Heart right ventricle (tissue), 16 donors: Measurements from ENCODE around the gene FAM3A. TPM values are rescaled to one million over a fixed set of nuclear protein-coding genes. Genes with fewer than 3 reads are reported as not detected.

Experiments
- ATAC-seq, 8 donors: fragments of 200-7000 bp; cut with Tn5 transposase; one replicate each; pipeline ENCODE4 v1.9.1; 2020; ENCODE audit warnings: mild to moderate bottlenecking in 8 of 8, moderate library complexity in 8 of 8, moderate number of reproducible peaks in 1 of 8
- DNase-seq, 2 donors: peaks; one replicate each; pipeline ENCODE4 v3.0.0-alpha.2; 2020
- H3K27ac ChIP-seq, 10 donors: fragments of 200-600 bp; sonication (generic) in 2 of 10; one replicate each; pipeline versions ENCODE4 v1.5.0 to v1.8.0; 2020 to 2022; ENCODE audit warnings: mild to moderate bottlenecking in 3 of 10
- H3K27me3 ChIP-seq, 7 donors: fragments of 200-600 bp; one replicate each; pipeline ENCODE4 v1.8.0; 2021 to 2022; ENCODE audit warnings: mild to moderate bottlenecking in 2 of 7
- H3K36me3 ChIP-seq, 9 donors: fragments of 200-600 bp; sonication (generic) in 1 of 9; one replicate each; pipeline versions ENCODE4 v1.5.0 to v1.8.0; 2020 to 2022; ENCODE audit warnings: mild to moderate bottlenecking in 2 of 9
- H3K4me1 ChIP-seq, 9 donors: fragments of 200-600 bp; sonication (generic) in 1 of 9; one replicate each; pipeline versions ENCODE4 v1.5.0 to v1.8.0; 2020 to 2022; ENCODE audit warnings: mild to moderate bottlenecking in 4 of 9
- H3K4me3 ChIP-seq, 10 donors: fragments of 200-600 bp; sonication (generic) in 2 of 10; one replicate each; pipeline versions ENCODE4 v1.5.0 to v1.8.0; 2020 to 2022; ENCODE audit warnings: mild to moderate bottlenecking in 7 of 10, moderate library complexity in 2 of 10
- H3K9me3 ChIP-seq, 11 donors: fragments of 200-600 bp in 10 of 11; sonication (generic) in 2 of 11; one replicate each; pipeline versions ENCODE4 v1.5.0 to v1.8.0; 2013 to 2022; ENCODE audit warnings: mild to moderate bottlenecking in 2 of 11, control low read depth in 1 of 11, moderate library complexity in 1 of 11
- WGBS, 2 donors: extraction: QIAGEN DNeasy Blood & Tissue Kit; methylation state at CpG; one replicate each; pipeline ENCODE4 v1.1.7; 2013; ENCODE audit warnings: inconsistent platforms in 1 of 2; 5-methylcytosine and 5-hydroxymethylcytosine counted together
- intact Hi-C, 10 donors: fragments of 100-400 bp; cut with DNase I; formaldehyde crosslinking; loops; one replicate each; pipeline versions ENCODE4 v1.11.1 to v1.14.2; 2022
- polyA plus RNA-seq, 2 donors: library from polyadenylated mRNA; stranded (reverse); fragments of 200-250 nt; gene quantifications; one replicate each; pipeline ENCODE4 v1.2.3, GENCODE V29; 2013
- total RNA-seq, 10 donors: library from RNA; stranded (reverse); fragmentation: NEBNext Ultra II Directional in 3 of 10; extraction: Animal tissue kit (Norgen Biotek cat#: 25700) in 3 of 10; gene quantifications; one replicate each; pipeline versions ENCODE4 v1.2.1 to v1.2.4, GENCODE V29; 2021 to 2023
- TF ChIP-seq, protein P1 (sequence below), 9 donors: fragments of 200-600 bp; sonication (generic) in 2 of 9; IDR thresholded peaks; one replicate each; pipeline versions ENCODE4 v1.5.0 to v1.8.0; 2021 to 2022; ENCODE audit warnings: antibody characterized with exemption in 9 of 9, mild to moderate bottlenecking in 5 of 9, moderate library complexity in 1 of 9
- donor health status: Arrhythmogenic right ventricular cardiomyopathy.
- donor health status: ischemic (EF 13 %, LVEDD 7.1; RV severe dilation, severe dysfunction).
- donor health status: healthy with polysubstance abuse.
- donor health status: DM: no; HTN: yes; CAD: no.
- donor health status: DM: no; HTN: no; CAD: no.
- donor health status: ischemic (EF 25% LVEDD 6.9; RV normal size, moderate dysfunction).
- donor health status: ischemic (EF 25% LVEDD 5.7; RV mildly dilated, moderate dysfunction).
- donor health status: healthy.
- donor health status: DM: yes; HTN: yes; CAD: no.
- donor health status: Ischemic cardiomyopathy.
- donor health status: ischemic (EF 35%, LVEDD 5.7; RV mildly dilated, moderate dysfunction).
- donor health status: nonischemic (EF 11% LVEDD 7.7; RV severe dilation, severe dysfunction).
- donor health status: DM: yes; HTN: yes; CAD: no.
- donor health status: PGD.
- donor health status: ischemic (EF 29% LVEDD 5.4; RV normal size, mild dysfunction).
- donor health status: nonischemic (EF 23%, LVEDD 6.1; RV moderate dilation, normal function).

Gene FAM3A
- total and polyA plus RNA-seq, 12 donors: 36.5 to 76.6 (median 54.8) TPM

DNA sequence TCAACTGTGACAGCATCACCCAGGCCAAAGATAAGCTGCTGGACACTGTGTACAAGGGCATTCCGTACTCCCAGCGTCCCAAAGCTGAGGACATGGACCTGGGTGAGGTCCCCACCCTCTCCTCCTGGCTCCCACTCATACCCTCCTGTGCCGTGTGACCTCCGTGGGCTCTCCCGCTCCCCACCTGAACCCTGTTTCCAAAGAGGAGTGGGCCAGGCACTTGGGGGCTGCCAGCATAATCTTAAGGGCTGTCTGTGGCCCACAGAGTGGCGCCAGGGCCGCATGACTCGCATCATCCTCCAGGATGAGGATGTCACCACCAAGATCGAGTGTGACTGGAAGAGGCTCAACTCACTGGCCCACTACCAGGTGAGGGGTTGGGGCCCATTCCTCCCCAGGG lies 46.9 kb downstream of the FAM3A start:
- WGBS, 2 donors: 88 to 94% methylated on average over 9 of the region's 9 CpGs
- Histone ChIP-seq H3K4me3 (no peak overlapping the region), H3K27me3 (no peaks in the 10 kb centered on the region), H3K27ac (no peak overlapping the region), H3K9me3 (no peaks in the 10 kb centered on the region), H3K36me3 (peaks cover 0 to 81% (median 0%) of the 10 kb centered on the region in 9 donors), H3K4me1 (no peaks in the 10 kb centered on the region)
- DNase-seq (no peak), ATAC-seq (no peak)
- TF ChIP-seq, protein P1, sequence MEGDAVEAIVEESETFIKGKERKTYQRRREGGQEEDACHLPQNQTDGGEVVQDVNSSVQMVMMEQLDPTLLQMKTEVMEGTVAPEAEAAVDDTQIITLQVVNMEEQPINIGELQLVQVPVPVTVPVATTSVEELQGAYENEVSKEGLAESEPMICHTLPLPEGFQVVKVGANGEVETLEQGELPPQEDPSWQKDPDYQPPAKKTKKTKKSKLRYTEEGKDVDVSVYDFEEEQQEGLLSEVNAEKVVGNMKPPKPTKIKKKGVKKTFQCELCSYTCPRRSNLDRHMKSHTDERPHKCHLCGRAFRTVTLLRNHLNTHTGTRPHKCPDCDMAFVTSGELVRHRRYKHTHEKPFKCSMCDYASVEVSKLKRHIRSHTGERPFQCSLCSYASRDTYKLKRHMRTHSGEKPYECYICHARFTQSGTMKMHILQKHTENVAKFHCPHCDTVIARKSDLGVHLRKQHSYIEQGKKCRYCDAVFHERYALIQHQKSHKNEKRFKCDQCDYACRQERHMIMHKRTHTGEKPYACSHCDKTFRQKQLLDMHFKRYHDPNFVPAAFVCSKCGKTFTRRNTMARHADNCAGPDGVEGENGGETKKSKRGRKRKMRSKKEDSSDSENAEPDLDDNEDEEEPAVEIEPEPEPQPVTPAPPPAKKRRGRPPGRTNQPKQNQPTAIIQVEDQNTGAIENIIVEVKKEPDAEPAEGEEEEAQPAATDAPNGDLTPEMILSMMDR (IDR thresholded peaks at IDR 0.05): no peak
- intact Hi-C loops: no loop called here

DNA sequence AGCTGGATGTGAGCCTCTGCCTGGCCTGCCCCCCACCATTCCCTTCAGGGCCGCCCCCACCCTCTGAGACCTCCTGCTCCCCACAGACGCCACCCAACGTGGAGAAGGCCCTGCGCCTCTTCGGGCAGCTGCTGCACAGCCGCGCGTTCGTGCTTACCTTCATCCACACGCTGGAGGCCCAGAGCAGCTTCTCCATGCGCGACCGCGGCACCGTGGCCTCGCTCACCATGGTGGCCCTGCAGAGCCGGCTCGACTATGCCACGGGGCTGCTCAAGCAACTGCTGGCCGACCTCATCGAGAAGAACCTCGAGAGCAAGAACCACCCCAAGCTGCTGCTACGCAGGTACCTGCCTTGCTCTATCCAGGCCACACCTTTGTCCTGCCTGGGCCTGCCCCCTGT lies 47.8 kb downstream of the FAM3A start:
- 95 to 96% methylated on average over 20 to 23 of the region's 23 CpGs for WGBS, 2 donors
- DNase-seq (no peak), ATAC-seq (no peak)
- Histone ChIP-seq H3K27ac (no peak overlapping the region), H3K9me3 (no peaks in the 10 kb centered on the region), H3K27me3 (no peaks in the 10 kb centered on the region), H3K4me1 (no peaks in the 10 kb centered on the region), H3K36me3 (peaks cover 0 to 89% (median 0%) of the 10 kb centered on the region in 9 donors), H3K4me3 (no peak overlapping the region)
- TF ChIP-seq, protein P1 (IDR thresholded peaks at IDR 0.05): no peak
- intact Hi-C loops: no loop called here

DNA sequence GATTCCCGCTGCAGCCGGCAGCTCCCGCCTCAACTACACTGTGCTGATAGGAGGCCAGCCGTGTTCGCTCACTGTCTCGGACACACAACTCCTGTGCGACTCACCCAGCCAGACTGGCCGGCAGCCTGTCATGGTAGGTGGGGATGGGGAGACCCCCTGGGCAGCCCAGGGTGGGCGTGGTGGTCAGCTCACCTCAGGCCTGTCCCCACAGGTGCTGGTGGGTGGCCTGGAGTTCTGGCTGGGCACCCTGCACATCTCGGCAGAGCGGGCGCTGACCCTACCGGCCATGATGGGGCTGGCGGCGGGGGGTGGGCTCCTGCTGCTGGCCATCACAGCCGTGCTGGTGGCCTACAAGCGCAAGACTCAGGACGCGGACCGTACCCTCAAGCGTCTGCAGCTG lies 48.5 kb downstream of the FAM3A start:
- DNase-seq (no peak), ATAC-seq (no peak)
- intact Hi-C loops: no loop called here
- WGBS, 2 donors: 94 to 97% methylated on average over 16 to 18 of the region's 21 CpGs
- TF ChIP-seq, protein P1 (IDR thresholded peaks at IDR 0.05): no peak
- no peaks in the 10 kb centered on the region for H3K27me3 ChIP-seq
- H3K4me3 ChIP-seq: no peak overlapping the region
- H3K36me3 ChIP-seq: peaks cover 0 to 87% (median 0%) of the 10 kb centered on the region in 9 donors
- no peak overlapping the region for H3K27ac ChIP-seq
- H3K9me3 ChIP-seq: no peaks in the 10 kb centered on the region
- no peaks in the 10 kb centered on the region for H3K4me1 ChIP-seq

DNA sequence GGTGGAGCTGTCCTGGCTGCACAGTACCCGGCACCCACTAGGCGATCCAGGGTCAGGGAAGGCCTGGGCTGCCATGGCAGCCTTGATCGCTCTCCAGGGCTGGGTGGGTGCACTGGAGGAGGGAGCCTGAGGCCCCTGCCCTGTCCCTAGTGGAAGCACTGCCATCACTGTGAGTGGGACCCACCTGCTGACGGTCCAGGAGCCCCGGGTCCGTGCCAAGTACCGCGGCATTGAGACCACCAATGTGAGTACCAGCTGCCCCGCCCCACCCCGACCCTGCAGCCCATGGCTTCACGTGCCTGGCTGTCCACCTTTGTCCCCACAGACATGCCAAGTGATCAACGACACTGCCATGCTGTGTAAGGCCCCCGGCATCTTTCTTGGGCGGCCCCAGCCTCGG lies 49.1 kb downstream of the FAM3A start:
- Histone ChIP-seq H3K27me3 (no peaks in the 10 kb centered on the region), H3K4me3 (no peak overlapping the region), H3K4me1 (no peaks in the 10 kb centered on the region), H3K36me3 (peaks cover 0 to 91% (median 0%) of the 10 kb centered on the region in 9 donors), H3K27ac (no peak overlapping the region), H3K9me3 (no peaks in the 10 kb centered on the region)
- TF ChIP-seq, protein P1 (IDR thresholded peaks at IDR 0.05): no peak
- 93 to 94% methylated on average over 10 to 15 of the region's 15 CpGs for WGBS, 2 donors
- ATAC-seq: no peak
- intact Hi-C loops: no loop called here
- no peak for DNase-seq
